Measurements from ENCODE around the gene CTIF. TPM values are rescaled to one million over a fixed set of nuclear protein-coding genes. Genes with fewer than 3 reads are reported as not detected.

The CTIF gene
- total and polyA plus RNA-seq, 2 experiments from 2014 or later = 8.6 to 14.4 TPM

GRCh38 chr18:48735681-48736255 lies 196.9 kb downstream of the CTIF start:
- H3K4me2 ChIP-seq = no peak overlapping the region
- H3K9me3 Mint-ChIP-seq = no peaks in the 10 kb centered on the region
- H3K4me3 Mint-ChIP-seq = no peak overlapping the region
- no peak overlapping the region for H2AFZ ChIP-seq
- H3K36me3 Mint-ChIP-seq (ENCODE audit: low read depth) = no peaks in the 10 kb centered on the region; the same call in 2 of the 3 replicates
- ATAC-seq (no peak), DNase-seq (ENCODE audit: low spot score) (no peak)
- H3K36me3 ChIP-seq (ENCODE audit: insufficient read depth) = no peaks in the 10 kb centered on the region
- peaks cover 15% of the 10 kb centered on the region for H3K27me3 Mint-ChIP-seq (ENCODE audit: insufficient read depth, low read depth, poor library complexity)
- no peaks in the 10 kb centered on the region; the same call in 1 of the 2 replicates for H4K20me1 ChIP-seq (replicated peaks; ENCODE audit: insufficient read depth)
- peaks cover 4% of the 10 kb centered on the region; the same call in 1 of the 2 replicates for H3K4me1 ChIP-seq (ENCODE audit: insufficient read depth)
- no peaks in the 10 kb centered on the region for H3K9me2 ChIP-seq (ENCODE audit: insufficient read depth)
- no peaks in the 10 kb centered on the region for H3F3A ChIP-seq (replicated peaks; ENCODE audit: low read depth)
- H3K27ac ChIP-seq (ENCODE audit: low read depth) = no peak overlapping the region
- H3K27ac Mint-ChIP-seq = no peak overlapping the region
- H3K4me3 ChIP-seq = no peak overlapping the region
- TF ChIP-seq JUNB (IDR thresholded peaks at IDR 0.05; ENCODE audit: unreplicated experiment) = no peak
- no peak for TF ChIP-seq ZNF331 (CRISPR knock-in tag; IDR thresholded peaks at IDR 0.05; ENCODE audit: low read depth)
- TF ChIP-seq ETS1 (IDR thresholded peaks at IDR 0.05) = no peak
- no peak for TF ChIP-seq POLR2AphosphoS5 (IDR thresholded peaks at IDR 0.05; ENCODE audit: low read depth)
- TF ChIP-seq ZNF114 (CRISPR knock-in tag; IDR thresholded peaks at IDR 0.05) = no peak
- TF ChIP-seq EZH2 (IDR thresholded peaks at IDR 0.05; ENCODE audit: low read depth, unreplicated experiment) = no peak
- TF ChIP-seq STAT1 (IDR thresholded peaks at IDR 0.05; ENCODE audit: unreplicated experiment) = no peak
- TF ChIP-seq REST (IDR thresholded peaks at IDR 0.05; ENCODE audit: unreplicated experiment) = no peak
- TF ChIP-seq ZNF462 (CRISPR knock-in tag; IDR thresholded peaks at IDR 0.05) = no peak
- TF ChIP-seq NANOG (IDR thresholded peaks at IDR 0.05; ENCODE audit: borderline replicate concordance) = no peak
- TF ChIP-seq CTCF (conservative IDR thresholded peaks at IDR 0.05; ENCODE audit: low read depth in 2 of 2) = no peak
- TF ChIP-seq CREB1 (CRISPR knock-in tag; IDR thresholded peaks at IDR 0.05; ENCODE audit: low read depth) = no peak
- TF ChIP-seq EZH2phosphoT487 (IDR thresholded peaks at IDR 0.05; ENCODE audit: unreplicated experiment) = no peak
- H3K4me1 Mint-ChIP-seq = peaks cover 21% of the 10 kb centered on the region
- no peaks in the 10 kb centered on the region for H3K27me3 ChIP-seq (ENCODE audit: insufficient read depth)
- no peaks in the 10 kb centered on the region for H3K79me2 ChIP-seq (replicated peaks; ENCODE audit: insufficient read depth)
